ENCODE measurements around the gene FAM107B.

DNA sequence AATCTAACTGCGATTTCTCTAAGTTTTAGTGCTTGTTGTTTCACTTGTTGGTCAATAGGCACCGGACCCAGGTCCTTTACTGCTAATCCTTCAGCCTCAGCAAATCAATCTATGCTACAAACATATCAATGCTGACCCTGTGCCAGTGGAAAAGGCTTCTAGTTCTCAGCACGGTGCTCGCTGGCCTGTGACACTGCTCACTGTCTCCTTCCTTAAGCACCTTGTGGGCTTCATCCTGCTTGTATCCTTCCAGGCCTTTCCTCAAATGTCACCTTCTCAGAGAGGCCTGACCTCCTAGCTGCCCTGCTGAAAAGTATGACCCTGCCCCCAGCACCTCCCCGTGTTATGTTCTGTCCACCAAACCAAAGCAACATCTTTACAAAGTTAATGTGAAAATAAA is 242.7 kb downstream of the FAM107B start:
- TF ChIP-seq GABPA (IDR thresholded peaks at IDR 0.05 in 1 of 2, conservative IDR thresholded peaks at IDR 0.05 in 1 of 2) = no peak
- TF ChIP-seq HNF4A (conservative IDR thresholded peaks at IDR 0.05) = no peak
- no peak for TF ChIP-seq CTCF (IDR thresholded peaks at IDR 0.05; ENCODE audit: low read depth, low read length, missing input control)
- no peak for TF ChIP-seq TAF1 (conservative IDR thresholded peaks at IDR 0.05)
- no peak for TF ChIP-seq RAD21 (IDR thresholded peaks at IDR 0.05)
- TF ChIP-seq, protein P1, sequence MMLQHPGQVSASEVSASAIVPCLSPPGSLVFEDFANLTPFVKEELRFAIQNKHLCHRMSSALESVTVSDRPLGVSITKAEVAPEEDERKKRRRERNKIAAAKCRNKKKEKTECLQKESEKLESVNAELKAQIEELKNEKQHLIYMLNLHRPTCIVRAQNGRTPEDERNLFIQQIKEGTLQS (IDR thresholded peaks at IDR 0.05) = no peak
- TF ChIP-seq FOXA1 (IDR thresholded peaks at IDR 0.05) = no peak
